Vagina (tissue), 2 donors: Measurements from ENCODE around the gene OSBPL8. TPM values are rescaled to one million over a fixed set of nuclear protein-coding genes. Genes with fewer than 3 reads are reported as not detected.
"Not testable (repeated sequence)": the region's sequence is repeated elsewhere in the genome, so short reads cannot be mapped to it uniquely, and the experiment has no call there.

Experiments
- DNase-seq, 2 donors: peaks; one replicate each; pipeline ENCODE4 v3.0.0-alpha.2; 2017; ENCODE audit errors: extremely low spot score in 2 of 2
- H3K27ac ChIP-seq: fragments of 200-600 bp; sonication (generic); one replicate; pipeline ENCODE4 v1.5.1; 2019
- H3K27me3 ChIP-seq: fragments of 200-600 bp; sonication (generic); one replicate; pipeline ENCODE4 v1.5.1; 2019
- H3K36me3 ChIP-seq, 2 donors: fragments of 200-600 bp; sonication (generic); one replicate each; pipeline ENCODE4 v1.5.1; 2017 to 2019
- H3K4me1 ChIP-seq: fragments of 200-600 bp; sonication (generic); one replicate; pipeline ENCODE4 v1.5.1; 2019
- H3K4me3 ChIP-seq, 2 donors: fragments of 200-600 bp; sonication (generic); 1 replicate in 1 of 2; 2 replicates in 1 of 2; pipeline ENCODE4 v1.5.1; 2016 to 2019
- H3K9me3 ChIP-seq: fragments of 200-600 bp; sonication (generic); one replicate; pipeline ENCODE4 v1.5.1; 2019
- POLR2A ChIP-seq, 2 donors: fragments of 450-650 bp; IDR thresholded peaks; one replicate each; pipeline ENCODE4 v1.6.1; 2017; ENCODE audit warnings: antibody characterized with exemption in 2 of 2, mild to moderate bottlenecking in 2 of 2, moderate library complexity in 2 of 2
- POLR2AphosphoS5 ChIP-seq, 2 donors: sonication (generic); formaldehyde crosslinking; IDR thresholded peaks; one replicate each; pipeline ENCODE4 v1.9.0; 2017; ENCODE audit warnings: antibody characterized with exemption in 2 of 2, mild to moderate bottlenecking in 2 of 2, low read depth in 1 of 2; ENCODE audit not compliant: insufficient read depth in 1 of 2
- intact Hi-C: fragments of 100-400 bp; cut with DNase I; formaldehyde crosslinking; loops from one replicate; pipeline ENCODE4 v1.15.1; 2023
- total RNA-seq: library from RNA; depleted of rRNA; stranded (reverse); fragments of >200 nt; gene quantifications from one replicate; pipeline ENCODE4 v1.2.3, GENCODE V29; 2016
- TF ChIP-seq, protein P1 (sequence below), 3 experiments: fragments of 450-650 bp in 2 of 3; fragments of 200-600 bp in 1 of 3; sonication (generic) in 1 of 3; IDR thresholded peaks; one replicate each; pipeline ENCODE4 v1.5.1; 2017 to 2019; ENCODE audit warnings: antibody characterized with exemption in 3 of 3, mild to moderate bottlenecking in 2 of 3, moderate library complexity in 2 of 3

Gene OSBPL8
- total RNA-seq, 1 donor from 2014 or later, result 66.5 TPM

DNA sequence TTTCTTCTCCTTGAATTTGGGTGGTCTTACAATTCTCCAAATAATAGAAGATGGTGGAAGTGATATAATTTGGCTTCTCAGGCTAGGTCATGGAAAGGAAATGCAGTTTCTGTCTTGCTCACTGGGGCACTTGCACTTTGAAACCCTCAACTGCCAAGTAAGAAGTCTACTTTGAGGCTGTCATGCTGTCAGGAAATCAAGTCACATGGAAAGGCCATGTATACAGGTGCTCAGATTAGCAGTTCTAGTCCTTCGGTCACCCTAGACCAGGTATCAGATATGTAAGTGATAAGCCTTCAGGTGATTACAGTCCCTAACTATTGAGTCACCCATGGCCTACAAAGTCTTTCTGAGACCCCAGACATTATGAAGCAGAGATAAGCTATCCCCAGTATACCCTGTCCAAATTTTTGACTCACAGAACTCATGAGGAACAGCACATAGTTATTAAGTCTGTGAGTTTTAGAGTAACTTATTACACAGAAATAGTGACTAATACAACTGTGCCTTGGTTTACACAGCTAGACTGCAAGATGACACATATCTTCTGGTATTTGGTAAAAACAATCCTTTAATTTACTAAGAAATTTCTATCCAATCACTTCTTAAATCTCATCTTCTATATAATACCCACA, 185.1 kb downstream of the OSBPL8 start:
- Histone ChIP-seq H3K4me3 (no peak overlapping the region), H3K9me3 (no peaks in the 10 kb centered on the region), H3K36me3 (peaks cover 0 to 50% of the 10 kb centered on the region in 2 donors), H3K27ac (no peak overlapping the region), H3K27me3 (no peaks in the 10 kb centered on the region), H3K4me1 (no peaks in the 10 kb centered on the region)
- TF ChIP-seq POLR2AphosphoS5 (IDR thresholded peaks at IDR 0.05; ENCODE audit: insufficient read depth in 1 of 2, low read depth in 1 of 2) (no peak), POLR2A (IDR thresholded peaks at IDR 0.05) (no peak)
- TF ChIP-seq, protein P1, sequence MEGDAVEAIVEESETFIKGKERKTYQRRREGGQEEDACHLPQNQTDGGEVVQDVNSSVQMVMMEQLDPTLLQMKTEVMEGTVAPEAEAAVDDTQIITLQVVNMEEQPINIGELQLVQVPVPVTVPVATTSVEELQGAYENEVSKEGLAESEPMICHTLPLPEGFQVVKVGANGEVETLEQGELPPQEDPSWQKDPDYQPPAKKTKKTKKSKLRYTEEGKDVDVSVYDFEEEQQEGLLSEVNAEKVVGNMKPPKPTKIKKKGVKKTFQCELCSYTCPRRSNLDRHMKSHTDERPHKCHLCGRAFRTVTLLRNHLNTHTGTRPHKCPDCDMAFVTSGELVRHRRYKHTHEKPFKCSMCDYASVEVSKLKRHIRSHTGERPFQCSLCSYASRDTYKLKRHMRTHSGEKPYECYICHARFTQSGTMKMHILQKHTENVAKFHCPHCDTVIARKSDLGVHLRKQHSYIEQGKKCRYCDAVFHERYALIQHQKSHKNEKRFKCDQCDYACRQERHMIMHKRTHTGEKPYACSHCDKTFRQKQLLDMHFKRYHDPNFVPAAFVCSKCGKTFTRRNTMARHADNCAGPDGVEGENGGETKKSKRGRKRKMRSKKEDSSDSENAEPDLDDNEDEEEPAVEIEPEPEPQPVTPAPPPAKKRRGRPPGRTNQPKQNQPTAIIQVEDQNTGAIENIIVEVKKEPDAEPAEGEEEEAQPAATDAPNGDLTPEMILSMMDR (IDR thresholded peaks at IDR 0.05), result no peak
- no peak for DNase-seq
- intact Hi-C loops, result no loop called here

DNA sequence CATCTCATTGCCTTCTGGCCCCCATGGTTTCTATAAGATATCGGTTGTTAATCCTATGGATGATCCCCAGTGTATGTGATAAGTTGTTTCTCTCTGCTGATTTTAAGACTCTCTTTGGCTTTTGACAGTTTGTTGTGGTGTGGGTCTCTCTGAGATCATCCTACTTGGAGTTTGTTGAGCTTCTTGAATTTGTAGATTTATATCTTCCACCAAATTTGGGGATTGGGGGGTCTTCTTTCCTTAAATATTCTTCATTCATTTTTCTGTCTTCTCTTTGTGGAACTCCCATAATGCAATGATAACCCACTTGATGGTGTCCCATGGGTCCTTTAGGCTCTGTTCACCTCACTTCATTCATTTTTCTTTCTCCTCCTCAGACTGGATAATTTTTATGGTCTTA, 191.3 kb downstream of the OSBPL8 start:
- TF ChIP-seq POLR2A (IDR thresholded peaks at IDR 0.05), result no peak
- TF ChIP-seq, protein P1 (IDR thresholded peaks at IDR 0.05), result no peak
- no peak for TF ChIP-seq POLR2AphosphoS5 (IDR thresholded peaks at IDR 0.05; ENCODE audit: insufficient read depth in 1 of 2, low read depth in 1 of 2)
- no peaks in the 10 kb centered on the region for H3K4me1 ChIP-seq
- DNase-seq, result no peak
- peaks cover 0 to 57% of the 10 kb centered on the region in 2 donors for H3K36me3 ChIP-seq
- H3K4me3 ChIP-seq, result no peak overlapping the region
- no peak overlapping the region for H3K27ac ChIP-seq
- H3K9me3 ChIP-seq, result no peaks in the 10 kb centered on the region
- intact Hi-C loops, result no loop called here
- no peaks in the 10 kb centered on the region for H3K27me3 ChIP-seq

- Histone ChIP-seq H3K27me3 (no peaks in the 10 kb centered on the region), H3K4me1 (no peaks in the 10 kb centered on the region), H3K36me3 (peaks cover 0 to 46% of the 10 kb centered on the region in 2 donors), H3K27ac (no peak overlapping the region), H3K4me3 (no peak overlapping the region), H3K9me3 (no peaks in the 10 kb centered on the region)
- intact Hi-C loops, result no loop called here
- no peak for DNase-seq
- TF ChIP-seq POLR2AphosphoS5 (IDR thresholded peaks at IDR 0.05; ENCODE audit: insufficient read depth in 1 of 2, low read depth in 1 of 2), result no peak
- TF ChIP-seq POLR2A (IDR thresholded peaks at IDR 0.05), result no peak
- TF ChIP-seq, protein P1 (IDR thresholded peaks at IDR 0.05), result no peak
Measured at GRCh38 chr12:76366163-76366562, 193.4 kb downstream of the OSBPL8 start.

- H3K9me3 ChIP-seq, H3K27ac ChIP-seq, H3K27me3 ChIP-seq, H3K4me1 ChIP-seq, DNase-seq, H3K4me3 ChIP-seq, intact Hi-C loops: not testable (repeated sequence)
- H3K36me3 ChIP-seq, result peaks cover 0 to 48% of the 10 kb centered on the region in 2 donors
Measured at GRCh38 chr12:76364131-76364530, 195.4 kb downstream of the OSBPL8 start.

DNA sequence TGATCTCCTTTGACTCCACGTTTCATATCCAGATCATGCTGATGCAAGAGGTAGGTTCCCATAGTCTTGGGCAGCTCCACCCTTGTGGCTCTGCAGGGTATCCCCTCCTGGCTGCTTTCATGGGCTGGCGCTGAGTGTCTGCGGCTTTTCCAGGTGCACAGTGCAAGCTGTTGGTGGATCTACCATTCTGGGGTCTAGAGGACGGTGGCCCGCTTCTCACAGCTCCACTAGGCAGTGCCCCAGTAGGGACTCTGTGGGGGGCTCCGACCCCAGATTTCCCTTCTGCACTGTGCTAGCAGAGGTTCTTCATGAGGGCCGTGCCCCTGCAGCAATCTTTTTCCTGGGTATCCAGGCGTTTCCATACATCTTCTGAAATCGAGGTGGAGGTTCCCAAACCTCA, 199.3 kb downstream of the OSBPL8 start:
- intact Hi-C loops, result no loop called here
- H3K4me3 ChIP-seq, result no peak overlapping the region
- TF ChIP-seq, protein P1 (IDR thresholded peaks at IDR 0.05), result no peak
- no peak for TF ChIP-seq POLR2A (IDR thresholded peaks at IDR 0.05)
- TF ChIP-seq POLR2AphosphoS5 (IDR thresholded peaks at IDR 0.05; ENCODE audit: insufficient read depth in 1 of 2, low read depth in 1 of 2), result no peak
- DNase-seq, result no peak
- H3K9me3 ChIP-seq, result no peaks in the 10 kb centered on the region
- no peaks in the 10 kb centered on the region for H3K27me3 ChIP-seq
- H3K4me1 ChIP-seq, result no peaks in the 10 kb centered on the region
- no peak overlapping the region for H3K27ac ChIP-seq
- H3K36me3 ChIP-seq, result peaks cover 0 to 25% of the 10 kb centered on the region in 2 donors
